GM19463 (cell line): Measurements from ENCODE around the gene GREB1.

ENCODE experiments used
- ATAC-seq: cut with Tn5 transposase; IDR thresholded peaks from one replicate; pipeline ENCODE4 v1.9.1; 2021; ENCODE audit warnings: mild to moderate bottlenecking, moderate library complexity; ENCODE audit not compliant: unreplicated experiment

GREB1 gene

DNA sequence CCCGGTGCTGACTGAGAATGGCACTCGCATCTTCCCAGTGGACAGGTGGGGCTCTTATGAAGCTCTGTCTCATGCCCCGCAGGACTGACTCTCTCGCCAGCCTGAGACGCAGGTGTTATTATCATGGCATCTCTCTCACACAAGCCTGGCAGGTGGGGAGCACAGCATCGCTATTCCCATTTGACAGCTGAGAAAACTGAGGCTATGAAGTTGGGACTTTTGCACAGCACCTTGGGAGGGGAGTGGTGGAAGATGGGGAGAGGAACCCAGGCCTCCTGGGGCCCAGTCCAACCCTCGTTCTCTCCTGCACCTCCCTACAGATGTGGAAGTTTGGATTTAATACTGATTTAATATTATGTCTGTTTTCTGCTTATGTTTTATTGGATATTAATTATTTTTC, 145.2 kb downstream of the GREB1 start:
- ATAC-seq, result no peak

DNA sequence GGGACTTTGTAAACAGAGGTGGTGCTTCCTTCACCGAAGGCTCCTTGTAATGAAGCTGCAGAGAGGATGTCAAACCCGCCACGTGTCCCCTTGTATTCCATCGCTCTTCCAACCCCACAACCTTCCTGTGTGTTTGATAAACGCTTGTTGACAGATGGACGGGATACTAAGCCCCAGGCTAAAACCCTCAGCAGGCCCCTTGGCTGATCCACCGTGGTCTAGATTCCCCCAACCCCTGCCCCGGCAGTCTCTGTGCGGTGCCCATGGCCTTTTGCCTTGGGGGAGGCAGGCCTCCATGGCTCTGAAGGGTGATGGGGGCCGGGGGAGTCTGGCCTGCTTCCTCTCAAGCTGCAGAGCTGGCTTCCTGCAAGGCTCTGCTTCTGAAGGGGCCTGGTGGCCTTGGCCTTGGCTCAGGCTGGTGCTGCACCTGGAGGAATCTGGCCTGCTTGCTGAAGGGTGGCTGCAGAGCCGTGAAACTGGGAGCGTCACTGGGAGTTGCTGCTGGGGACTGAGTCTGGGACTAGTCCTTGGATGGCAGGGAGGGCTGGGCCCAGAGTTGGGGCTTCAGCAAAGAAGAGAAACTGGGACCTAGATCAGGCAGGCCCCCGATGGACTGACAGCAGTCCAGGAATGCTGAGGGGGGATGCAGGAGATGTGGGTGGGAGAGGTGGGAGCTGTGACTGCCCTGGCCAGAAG, 145.8 kb downstream of the GREB1 start:
- no peak for ATAC-seq

DNA sequence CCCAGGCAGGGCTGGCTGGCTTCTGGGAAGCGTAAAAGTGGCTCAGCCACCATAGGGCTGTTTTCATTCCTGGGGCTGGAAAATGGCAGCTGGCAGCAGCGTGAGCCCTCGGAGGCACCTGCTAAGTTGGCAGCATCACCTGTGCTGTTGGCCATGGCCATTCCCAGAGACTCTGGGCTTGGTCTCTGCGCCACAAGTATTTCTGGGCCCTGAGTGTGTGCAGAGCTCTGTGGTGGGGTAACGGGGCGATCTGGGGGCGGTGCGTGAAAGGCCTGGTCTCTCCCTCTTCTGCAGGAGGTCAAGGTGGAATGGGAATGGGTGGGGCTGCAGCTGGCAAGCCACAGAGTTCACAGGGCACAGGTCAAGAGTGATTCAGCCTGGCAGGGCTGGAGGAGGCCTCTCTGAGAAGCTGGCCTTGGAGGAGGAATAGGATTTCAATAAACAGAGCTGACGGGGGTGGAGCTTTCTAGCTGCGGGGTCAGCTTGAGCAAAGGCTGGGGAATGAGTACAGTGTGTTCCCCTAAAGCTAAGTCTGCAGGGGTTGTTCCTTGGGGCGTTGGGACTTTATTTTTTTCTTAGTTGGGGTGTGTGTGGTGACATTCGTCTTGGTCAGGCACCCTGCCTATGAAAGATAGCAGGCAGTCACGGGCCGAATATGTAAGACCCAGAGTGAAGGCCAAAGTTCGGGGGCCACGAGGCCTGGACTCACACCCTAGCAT, 146.5 kb downstream of the GREB1 start:
- ATAC-seq, result no peak

DNA sequence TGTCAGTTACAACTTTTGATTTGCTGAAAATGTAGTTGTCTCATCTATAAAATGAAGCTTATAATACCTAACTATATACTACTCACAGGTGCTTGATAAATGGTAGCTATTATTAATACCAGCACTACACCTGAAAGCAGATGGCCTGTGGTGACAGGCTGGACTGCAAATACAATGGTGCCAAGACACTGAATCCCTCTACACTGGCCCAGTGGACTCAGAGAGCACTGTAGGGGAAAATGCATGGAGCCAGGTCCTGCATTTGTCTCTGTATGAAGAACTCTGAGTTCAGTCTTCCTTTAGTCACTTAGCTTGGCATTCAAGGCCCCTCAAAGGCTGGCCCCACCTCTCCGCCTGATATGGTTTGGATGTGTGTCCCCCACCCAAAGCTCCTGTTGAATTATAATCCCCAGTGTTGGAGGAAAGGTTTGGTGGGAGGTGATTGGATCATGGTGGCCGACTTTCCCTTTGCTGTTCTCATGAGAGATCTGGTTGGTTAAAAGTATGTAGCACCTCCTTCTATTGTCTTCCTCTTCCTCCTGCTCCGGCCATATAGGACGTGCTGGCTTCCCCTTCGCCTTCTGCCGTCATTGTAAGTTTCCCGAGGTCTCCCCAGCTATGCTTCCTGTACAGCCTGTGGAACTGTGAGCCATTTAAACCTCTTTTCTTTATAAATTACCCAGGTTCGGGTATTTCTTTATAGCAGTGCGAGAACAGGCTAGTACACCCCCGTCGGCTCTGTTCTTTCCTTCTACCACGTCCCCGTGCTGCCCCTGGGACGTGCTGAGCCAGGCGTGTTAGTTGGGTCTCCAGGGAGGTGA, 147.3 kb downstream of the GREB1 start:
- no peak for ATAC-seq

DNA sequence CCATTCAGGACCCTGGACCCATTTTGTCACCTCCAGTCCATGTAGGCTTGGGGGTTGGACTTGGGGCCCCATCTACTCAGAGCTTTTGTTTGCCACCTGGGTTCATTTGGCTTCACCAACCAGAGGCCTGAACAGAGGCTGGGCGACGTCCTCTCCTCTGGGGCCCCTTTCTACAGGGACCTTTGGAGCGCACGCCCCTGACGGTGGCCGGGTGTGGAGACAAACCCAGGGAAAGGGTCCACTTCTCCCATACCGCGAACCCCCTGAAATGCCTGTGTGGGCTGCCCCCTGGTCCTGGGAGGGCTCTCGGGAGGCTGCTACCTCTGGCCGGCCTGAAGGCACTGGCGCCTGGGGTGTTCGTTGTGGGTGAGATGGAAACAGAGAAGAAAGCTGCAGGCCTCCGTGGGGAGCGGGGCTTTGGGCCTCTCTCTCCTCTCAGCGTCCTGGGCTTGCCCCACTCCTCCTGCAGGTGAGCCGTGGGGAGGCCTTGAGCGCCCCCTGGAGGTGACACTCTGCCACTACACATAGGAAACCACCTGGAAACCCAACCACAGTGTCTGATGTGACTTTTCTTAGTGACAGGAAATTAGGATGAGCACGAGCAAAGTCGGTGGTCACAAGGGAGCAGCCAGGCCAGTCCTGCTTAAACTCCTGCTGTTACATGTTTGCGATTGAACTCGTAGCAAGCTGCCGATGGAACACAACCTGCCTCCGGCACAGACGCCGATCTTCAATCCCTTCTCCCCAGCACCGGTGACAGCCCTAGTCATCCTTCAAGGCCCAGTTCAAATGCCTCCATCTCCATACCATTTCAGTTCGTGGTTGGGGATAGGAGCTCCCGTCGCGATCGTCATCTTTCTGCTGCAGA, 148.1 kb downstream of the GREB1 start:
- ATAC-seq, result no peak

DNA sequence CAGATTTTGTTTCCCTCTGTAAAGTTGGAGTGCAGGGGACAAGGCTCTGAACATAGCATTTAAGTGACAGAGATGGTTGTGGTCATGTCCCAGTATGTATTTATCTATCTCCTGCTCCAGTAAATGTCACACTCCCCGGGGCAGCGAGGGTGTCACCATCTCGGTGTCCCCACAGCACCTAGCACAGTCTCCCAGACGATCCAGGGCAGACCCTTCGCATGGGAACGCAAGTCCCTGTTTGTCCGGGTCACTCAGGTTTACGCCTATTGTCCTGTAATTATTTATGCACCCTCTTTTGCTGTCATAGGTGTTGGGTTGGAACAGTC, 148.7 kb downstream of the GREB1 start:
- no peak for ATAC-seq

DNA sequence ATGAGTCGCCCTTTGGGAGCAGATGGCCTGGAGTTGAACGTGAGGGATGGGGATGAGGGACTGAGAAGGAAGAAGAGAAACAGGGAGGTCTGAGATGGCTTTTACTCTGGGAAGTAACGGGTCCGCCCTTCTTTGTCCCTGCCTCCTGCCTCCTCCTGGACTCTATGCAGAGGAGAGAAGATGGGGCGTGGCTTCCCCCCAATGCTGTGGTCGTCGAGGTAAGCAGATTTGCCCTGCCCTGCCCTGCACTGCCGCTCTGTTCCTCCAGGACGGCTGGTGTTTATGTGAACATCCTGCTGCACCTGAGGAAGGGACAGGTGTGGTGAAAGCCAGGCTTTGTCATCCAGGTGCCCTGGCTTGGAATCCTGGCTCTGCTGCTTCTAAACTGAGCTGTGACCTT, 149.6 kb downstream of the GREB1 start:
- ATAC-seq, result no peak

DNA sequence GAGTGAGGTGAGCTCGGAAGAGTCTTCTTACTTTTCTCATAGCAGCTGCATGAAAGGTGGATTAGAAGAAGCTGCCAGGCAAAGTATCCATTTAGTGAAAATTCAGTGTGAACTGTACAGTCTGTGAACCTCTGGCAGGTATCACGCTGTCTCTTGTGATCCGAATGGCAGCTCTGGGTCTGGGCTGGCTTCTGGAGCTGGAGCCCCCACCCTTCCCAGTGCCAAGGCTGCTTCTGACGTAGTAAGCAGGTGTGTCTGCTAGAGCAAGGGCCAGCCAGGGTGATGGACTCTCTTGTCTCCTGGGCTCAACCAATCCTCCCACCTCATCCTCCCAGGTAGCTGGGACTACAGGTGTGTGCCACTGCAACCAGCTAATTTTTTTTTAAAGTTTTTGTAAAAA, 150.1 kb downstream of the GREB1 start:
- no peak for ATAC-seq

DNA sequence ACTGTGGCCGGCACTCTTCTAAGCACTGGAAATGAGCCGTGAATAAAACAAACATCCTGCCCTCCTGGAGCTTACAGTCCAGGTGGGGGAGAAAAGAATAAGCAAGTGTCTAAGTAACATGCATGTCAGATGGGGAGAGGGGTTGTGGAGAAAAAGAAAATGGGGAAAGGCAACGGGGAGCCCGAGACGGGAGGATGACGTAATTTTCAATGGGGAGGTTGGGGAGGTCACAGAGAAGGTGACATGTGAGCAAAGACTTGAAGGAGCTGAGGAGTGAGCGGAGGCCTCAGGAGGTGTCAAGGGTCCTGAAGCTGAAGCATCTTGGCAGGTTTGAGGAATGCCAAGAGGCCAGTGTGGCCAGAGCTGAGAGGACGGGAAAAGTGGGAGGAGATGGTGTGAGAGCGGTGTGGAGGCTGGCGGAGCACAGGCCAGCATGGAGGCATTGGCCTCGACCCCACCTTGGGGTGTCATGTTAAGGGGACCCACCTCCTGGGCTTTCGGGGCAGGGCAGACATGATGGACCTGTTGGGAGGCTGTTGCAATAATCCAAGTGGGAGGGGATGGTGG, 151.1 kb downstream of the GREB1 start:
- no peak for ATAC-seq

DNA sequence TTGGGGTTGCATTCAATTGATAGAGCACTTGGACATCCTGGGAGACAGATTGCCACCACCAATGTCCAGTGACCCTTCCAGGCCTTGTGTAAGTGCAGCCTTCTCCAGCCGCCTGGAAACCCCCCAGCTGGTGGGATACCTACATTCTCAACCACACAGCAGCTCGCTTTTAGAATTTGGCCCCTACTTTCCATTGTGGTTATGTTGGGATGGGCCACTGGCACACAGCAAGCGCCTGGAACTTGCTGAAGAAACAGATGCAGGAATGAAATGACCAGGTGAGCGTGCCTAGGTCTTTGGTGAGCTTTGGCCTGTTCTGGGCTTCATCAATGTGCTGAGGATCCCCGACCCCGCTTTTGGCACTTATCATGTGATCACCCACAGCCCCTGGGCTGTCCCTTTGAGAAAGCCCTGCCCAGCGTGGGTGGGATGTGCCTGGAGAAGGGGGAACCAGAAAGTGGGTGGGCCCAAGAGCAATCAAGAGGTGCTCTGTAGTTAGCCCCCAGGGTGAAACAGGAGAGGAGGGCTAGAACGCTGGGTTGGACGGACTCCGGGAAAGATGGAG, 152.1 kb downstream of the GREB1 start:
- no peak for ATAC-seq

DNA sequence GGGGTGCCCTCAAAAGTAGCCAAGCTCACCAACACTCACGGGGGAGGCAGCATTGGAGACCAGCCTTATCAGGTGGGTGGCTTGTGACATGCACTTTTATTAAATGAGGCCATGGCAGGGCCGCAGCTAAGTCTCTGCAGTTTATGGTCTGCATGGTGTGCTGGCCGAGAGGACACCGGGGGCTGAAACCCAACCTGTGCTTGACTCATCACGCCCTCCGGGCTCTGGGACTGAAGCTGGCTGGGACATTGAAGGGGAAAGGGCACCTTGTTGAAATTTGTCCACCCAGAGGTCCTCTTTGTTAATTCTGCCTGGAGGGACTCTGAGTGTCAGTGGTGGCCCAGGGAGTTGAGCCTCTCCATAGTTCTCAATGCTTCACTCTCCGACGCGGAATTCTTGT, 153.9 kb downstream of the GREB1 start:
- no peak for ATAC-seq

DNA sequence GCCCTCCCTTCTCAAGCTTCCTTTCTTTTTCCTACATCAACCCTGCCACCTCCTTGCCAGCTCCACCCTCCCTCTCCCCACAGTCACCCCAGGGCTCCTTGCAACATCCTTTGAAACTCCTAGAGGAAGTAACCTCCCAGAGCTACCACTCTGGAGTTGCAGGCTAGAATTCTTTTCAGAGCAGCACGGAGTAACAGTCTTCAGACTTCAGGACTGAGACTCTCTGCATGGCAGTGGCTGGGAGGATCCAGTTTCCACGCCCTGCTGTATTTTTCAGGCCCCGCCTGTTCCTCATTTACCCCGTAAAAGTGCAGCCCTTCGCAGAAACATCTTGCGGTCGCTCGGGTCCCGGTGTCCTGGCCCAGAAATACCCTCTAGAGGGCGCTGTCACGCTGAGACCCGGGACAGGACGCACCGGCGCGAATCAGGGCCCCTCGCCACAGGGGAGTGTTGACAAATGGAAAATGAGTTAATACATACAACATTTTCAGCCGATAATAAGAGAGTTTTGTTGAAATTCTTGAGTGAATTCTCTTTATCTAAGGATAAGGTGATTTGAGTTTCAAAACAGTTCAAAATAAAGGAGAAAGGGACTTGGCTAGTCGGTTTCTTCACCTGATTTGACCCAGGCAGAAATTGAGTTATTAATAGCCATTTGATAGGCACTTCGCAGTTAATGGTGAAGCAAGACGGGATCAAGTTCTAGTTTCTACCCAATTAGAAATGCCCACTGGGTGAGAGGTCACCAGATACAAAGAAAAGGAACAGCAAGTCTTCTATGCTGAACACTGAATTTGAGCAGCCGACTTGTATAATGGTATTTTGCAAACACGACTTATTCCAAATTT, 154.6 kb downstream of the GREB1 start:
- peak; percentile 84 for ATAC-seq

DNA sequence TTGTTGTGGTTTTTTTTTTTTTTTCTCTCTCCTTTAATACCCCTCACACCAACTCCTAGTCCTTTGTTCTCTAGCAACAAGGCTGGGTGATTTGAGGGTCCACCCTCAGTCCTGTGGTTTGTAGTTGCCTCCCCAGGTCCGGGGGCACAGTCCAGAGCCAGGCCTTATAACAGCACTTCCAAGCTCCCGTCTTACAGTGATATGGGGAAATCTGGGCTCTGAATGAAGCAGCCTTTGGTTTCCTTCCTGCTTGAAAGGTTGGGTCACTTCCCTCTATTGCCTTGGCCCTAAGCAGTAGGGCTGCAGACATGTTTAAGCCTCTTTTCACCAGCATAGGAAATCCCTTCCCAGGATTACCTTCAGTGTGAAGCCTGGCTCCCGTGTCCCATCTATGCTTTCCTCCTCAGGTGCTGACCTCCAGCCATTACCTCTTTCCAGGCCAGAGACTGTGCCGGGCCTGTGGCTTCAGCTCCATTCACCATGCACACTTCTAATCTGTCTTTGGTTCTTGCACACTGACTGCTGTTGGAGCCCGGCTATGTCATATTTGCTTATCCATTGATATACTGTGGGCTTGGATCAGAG, 157.3 kb downstream of the GREB1 start:
- no peak for ATAC-seq
